GM18873 (cell line): ENCODE results near the gene MRM2.

Experiments
- ATAC-seq: cut with Tn5 transposase; IDR thresholded peaks from one replicate; pipeline ENCODE4 v1.9.1; 2021; ENCODE audit warnings: mild to moderate bottlenecking, moderate library complexity, moderate number of reproducible peaks; ENCODE audit not compliant: unreplicated experiment, low FRiP score

Gene MRM2

DNA sequence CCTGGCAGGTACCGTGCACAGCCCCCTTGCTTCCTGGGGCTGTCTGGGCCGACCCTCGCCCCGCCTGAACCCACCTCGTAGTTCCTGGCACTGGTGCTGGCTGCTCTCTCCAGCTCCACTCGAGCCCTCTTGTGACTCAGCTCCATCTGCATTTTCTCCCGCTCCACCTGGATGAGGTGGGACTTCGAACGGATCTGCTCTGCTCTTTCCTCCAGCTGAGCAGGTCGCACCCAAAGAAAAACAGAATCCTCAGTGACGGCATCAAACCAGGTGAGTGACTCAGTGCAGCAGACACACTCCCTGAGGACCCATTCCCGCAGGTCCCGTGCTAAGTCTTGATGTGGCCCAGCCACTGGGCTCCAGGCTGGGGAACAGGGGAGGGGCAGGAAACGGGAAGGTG lies 16.7 kb downstream of the MRM2 start:
- ATAC-seq = no peak

DNA sequence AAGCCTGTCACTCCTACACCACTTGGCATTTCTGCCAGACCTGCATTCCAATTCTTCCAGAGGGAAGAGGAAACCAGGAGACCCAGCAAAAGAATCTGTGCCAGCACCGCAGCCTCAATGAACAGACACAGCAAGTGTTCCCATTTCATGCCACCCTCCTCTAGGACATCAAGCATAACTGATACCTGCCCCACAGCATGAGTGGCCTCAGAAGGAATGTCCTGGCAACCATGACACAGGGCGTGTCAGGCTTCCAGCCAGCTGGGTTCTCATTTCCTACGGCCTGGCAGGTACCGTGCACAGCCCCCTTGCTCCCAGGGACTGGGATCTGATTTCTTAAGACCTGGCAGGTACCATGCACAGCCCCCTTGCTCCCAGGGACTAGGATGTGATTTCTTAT lies 17.1 kb downstream of the MRM2 start:
- no peak for ATAC-seq

DNA sequence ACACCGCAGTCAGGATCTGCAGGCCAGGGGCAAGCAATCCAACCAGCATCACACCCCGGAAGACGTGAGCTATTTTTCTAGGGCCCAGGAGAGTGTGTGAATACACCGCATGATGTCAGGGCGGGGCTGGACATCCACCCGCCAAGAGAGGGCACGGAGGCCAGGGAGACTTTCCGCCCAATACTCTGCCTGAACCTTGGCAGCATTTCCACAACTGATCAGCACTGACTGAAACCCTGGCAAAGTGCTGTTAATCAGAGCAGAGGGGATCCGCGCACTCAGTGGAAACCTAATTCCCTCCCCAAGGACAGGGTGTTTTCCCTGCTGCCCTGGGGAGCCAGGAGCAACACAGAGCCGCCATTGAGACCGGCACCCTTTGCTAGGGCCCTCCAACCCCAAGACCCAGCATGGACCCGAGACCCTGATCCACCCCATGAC lies 17.5 kb downstream of the MRM2 start:
- ATAC-seq = no peak

DNA sequence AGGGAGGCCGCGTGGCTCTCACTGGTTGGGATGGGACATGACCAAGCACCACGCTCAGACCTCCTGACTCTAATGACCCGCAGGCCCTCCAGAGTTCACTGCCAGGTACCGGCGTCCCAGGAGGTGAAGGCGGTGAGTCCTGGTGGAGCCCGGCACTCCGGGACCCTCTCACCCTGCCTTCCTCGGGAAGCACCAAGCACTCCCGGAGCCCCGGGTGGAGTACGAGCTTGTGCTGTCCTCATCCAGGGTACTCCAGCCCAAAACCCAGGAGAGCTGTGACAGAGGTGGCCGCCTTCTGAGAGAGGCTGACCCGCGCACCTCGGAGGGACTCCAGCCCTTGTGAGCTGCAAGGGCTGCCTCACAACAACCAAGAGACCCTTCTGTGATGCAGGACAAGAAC lies 18.7 kb downstream of the MRM2 start:
- ATAC-seq = no peak

DNA sequence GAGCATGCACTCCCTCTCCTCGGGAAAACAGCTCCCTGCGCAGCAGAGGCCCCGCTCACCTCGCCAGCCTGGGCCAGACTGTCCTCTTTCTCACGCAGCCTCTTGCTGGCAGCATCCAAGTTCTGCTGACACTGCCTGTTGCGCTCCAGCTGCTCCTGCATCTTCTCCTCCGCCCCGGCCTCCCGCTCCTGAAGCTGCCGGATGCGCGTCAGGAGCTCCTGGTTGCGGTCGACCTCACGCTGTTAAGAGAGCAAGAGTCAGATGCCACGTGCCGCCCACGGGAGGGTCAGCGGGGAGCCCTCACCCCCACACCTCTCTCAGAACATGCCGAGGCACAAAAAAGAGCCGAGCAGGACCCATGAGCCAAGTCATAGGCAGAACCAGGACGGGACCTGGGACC lies 19.5 kb downstream of the MRM2 start:
- ATAC-seq = no peak

DNA sequence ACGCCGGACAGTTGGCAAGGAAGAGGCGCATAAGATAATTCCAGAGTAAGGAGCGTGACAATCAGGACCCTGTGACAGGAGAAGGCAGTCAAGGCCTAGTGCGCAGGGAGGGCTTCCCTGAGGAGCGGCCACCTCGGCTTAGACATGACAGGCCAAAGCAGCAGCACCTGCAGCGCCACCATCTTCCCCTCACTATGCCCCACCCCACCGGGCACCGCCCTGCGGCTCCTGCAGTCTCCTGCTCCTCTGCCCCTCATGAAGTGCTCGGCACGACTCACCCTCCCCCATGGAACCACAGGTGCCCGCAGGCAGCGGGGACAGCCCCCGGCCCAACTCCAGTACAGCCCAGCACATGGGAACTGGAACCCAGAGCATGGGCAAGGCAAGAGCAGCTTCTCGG lies 21.1 kb downstream of the MRM2 start:
- ATAC-seq = no peak

DNA sequence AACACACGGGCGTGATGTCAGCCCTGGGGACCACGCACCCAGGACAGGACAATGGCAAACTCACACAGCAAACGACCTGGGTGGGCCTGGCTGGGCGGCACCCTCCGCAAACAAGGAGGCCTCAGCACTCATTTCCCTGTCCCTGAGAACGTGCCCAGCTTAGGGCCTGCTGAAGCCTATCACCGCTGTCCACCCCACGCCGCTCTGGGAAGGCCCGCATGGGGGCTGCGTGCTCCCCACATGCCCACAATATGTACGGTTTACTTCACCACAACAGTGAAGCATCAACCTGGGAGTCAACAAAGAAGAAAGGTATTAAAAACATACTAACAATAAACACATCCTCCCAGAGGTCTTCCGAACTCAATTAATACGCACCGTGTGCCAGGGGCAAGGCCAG lies 21.5 kb downstream of the MRM2 start:
- ATAC-seq = no peak

DNA sequence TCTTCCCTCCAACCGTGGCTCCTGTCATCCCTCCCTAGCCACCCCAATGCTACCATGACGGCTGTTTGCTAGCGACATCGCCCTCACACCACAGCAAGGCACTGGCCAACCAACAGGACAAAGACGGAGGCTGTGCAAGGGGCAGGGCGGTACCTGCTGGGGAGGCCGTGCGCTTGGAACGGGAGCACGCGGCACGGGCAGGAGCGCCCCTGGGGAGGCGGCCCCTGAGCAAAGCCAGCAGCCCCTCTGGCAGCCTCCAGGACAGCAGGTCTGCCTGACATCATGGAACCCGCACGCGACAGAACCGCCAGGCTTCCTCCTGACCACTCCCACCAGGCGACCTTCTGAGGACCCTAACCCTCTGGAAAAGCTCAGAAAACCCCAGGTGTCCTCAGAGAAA lies 22.0 kb downstream of the MRM2 start:
- no peak for ATAC-seq

DNA sequence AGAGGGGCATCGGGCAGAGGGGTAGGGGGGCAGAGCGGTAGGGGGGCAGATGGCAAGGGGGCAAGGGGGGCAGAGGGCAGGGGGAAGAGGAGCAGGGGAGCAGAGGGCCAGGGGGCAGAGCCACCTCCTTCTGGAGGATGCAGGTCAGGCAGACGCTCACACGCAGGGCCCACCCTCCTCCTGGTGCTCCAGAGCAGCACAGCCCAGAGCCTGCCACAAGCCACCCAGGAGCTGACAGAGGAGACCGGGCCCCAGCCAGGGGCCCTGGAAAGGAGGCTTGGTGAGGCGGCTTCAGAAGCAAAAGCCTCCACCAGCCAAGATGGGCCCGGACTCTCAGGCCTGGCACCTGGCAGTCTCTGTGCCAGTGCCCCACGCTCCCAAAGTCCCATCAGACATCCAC lies 22.4 kb downstream of the MRM2 start:
- no peak for ATAC-seq

DNA sequence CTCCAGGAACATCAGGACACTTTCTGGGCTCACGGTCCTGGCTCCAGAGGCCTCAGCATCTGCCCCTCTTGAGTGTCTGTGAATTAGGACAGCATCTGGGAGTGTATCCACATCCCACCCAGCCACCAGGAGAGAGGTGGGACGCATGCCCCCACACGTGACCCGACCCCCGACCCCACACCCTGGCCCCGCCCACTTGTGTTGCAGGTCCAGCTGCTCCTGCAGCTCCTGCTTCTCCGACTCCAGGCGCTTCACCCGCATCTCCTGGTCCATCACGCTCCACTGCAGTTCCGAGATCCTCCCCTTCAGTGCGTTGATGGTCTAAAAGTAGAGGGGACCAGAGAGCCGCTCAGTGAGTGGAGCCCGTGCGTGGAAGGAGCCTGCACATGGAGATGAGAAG lies 22.9 kb downstream of the MRM2 start:
- no peak for ATAC-seq

DNA sequence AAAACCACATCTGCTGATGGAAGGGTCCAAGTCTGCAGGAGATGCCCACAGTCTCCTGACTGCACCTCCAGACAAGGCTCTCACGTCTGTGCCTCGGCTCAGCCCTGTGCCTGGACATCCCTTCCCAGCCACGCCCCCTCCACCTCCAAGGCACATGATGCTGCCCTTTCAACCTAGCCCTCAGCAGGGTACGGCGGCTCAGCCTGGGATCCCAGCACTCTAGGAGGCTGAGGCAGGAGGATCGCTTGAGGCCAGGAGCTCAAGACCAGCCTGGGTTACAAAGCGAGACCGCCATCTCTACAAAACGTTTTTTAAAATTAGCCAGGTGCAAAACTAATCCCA lies 23.6 kb downstream of the MRM2 start:
- no peak for ATAC-seq

DNA sequence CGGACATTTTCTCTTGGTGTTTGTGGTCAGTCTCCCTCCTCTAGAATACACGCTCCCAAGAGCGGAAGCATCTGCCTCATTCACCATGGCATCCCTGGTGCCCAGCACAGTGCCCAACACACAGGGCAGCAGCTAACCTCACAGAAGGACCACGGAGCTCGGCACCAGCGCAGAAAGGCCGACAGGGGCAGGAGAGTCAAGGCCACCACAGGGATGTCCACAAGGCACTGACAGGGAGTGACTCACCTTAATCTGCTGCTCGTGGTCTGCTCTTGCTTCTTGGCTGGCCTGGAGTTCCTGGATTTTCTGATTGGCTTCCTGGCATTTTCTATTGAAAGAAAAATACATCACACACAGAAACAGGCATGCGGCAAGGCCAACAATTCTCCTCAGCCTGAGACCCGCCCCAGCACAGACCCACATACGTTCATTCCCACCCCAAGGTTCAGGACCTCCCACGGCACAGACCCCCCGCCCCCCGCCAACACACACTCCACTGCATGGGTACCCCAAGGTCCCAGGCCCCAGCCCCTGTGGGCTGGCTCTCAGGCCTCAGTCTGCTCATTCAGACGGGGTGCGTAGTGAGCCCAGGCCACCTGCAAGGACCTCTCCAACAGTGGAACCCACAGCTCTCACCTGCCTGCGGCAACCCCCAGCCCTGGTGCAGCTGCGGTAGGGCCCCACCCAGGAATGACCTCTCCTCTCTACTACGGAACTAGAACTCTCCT lies 24.1 kb downstream of the MRM2 start:
- ATAC-seq = no peak

DNA sequence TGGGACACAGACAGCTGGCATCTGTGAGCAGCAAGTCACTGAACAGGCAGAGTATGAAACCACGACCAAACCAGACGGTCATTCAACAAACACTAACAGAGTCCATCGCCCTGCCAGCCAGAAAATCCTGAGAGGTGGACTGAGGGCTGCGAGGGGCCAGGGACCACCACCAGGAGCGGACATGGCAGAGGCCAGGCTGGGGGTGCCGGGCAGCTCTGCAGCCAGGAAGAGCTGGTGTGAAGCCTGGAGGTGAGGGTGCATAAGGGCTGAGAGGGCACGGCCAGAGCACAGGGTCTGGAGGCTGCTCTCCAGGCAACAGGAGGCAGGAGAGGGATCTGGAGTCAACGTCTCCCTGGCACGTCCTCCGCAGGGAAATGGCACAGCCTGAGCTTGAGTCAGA lies 24.8 kb downstream of the MRM2 start:
- no peak for ATAC-seq

DNA sequence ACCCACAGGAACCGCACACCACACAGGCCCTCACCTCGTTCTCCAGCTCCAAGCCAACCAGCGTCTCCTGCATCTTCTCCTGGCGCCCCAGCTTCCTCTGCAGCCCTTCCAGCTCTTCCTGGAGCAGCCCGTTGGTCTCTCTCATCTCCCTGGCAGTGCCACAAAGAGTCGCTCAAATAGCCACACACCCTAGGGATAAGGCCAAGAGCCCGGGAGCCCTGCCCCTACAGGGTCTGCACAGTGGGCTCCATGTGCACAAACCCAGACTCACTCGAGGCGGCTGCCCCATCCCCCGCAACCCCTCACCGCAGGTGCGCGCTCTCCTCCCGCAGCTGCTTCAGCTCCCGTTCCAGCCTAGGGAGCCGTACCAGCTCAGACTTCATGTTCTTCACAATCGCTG lies 26.2 kb downstream of the MRM2 start:
- ATAC-seq = no peak

DNA sequence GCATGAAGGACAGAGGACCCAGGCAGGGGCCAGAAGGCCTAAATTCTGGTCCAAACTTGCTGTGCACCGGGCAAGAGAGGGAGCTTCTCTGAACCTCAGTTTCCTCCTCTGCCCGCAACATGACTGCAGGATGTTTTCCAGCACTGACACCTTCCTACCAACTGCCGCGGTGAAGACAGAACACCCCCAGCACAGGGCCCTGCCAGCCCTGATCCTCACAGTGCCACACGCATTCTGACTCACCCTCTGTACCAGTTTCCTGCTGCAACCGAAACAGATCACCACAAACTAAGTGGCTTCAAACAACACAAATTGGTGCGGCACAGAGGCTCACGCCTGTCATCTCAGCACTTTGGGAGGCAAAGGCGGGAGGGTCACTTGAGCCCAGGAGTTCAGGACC lies 27.4 kb downstream of the MRM2 start:
- no peak for ATAC-seq

DNA sequence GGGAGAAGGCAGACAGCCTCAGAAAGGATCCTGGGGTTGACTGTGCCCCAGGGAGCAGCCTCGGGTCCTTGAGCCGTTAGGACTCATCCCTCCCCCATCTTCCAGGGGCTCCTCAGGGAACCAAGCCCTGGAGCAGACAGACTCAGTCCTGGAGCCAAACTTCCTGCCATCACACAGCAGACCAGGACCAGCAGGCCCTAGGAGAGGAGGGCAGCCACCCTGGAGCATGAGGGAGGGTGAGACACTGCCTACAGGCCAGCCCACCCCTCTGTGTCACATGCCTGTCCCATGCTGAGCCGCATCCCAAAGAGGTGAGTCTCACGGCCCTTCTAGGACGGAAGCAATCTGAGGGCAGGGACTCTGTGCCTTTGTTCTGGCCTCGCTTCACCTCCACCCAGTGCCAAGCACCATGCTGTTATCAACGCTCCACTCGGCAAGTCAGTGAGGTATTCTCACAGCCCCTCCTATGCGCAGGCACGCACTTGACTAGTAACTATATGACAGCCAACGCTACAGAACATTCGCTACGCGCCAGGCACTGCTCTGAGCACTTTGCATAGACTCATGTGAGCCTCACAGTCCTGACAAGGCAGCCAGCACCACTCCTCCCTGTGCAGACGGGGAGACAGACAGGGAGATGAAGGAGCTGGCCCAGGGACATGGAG lies 28.3 kb downstream of the MRM2 start:
- ATAC-seq = no peak

DNA sequence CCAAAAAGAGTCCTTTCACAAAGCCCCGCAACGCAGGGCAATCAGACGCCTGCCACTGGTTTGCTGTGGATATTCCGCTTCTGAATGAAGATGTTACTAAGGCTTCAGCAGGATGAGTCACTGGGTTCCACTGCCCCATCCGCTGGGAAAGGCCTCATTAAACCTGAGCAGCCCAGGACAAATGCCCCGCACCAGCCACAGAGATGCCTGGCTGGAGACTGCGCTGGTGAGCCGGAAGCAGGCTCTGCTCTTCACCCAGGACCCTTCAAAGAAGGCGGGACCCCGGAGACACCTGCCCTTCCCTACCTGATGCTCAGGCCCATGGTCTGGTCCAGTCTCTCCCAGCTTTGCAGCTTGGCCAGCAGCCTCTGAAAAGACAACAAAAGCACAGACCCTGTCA lies 29.1 kb downstream of the MRM2 start:
- no peak for ATAC-seq

DNA sequence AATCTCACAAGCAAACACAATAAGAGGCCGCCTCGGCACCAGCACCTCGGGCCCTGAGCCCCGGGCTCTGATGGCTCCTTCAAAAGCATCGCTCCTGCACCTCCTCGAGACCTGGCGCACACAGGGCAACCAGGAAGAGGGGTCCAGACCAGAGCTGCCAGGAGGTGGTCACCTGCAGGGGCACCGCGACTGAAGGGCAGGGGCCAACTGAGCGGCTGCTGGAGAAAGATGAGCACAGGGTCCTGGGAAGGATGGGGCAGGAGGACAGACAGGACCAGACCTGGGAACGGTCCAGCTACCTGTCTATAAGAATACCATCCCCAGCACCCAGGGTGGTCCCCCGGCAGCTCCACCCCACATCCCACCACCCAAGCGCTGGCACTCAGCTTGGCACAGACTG lies 30.1 kb downstream of the MRM2 start:
- no peak for ATAC-seq

DNA sequence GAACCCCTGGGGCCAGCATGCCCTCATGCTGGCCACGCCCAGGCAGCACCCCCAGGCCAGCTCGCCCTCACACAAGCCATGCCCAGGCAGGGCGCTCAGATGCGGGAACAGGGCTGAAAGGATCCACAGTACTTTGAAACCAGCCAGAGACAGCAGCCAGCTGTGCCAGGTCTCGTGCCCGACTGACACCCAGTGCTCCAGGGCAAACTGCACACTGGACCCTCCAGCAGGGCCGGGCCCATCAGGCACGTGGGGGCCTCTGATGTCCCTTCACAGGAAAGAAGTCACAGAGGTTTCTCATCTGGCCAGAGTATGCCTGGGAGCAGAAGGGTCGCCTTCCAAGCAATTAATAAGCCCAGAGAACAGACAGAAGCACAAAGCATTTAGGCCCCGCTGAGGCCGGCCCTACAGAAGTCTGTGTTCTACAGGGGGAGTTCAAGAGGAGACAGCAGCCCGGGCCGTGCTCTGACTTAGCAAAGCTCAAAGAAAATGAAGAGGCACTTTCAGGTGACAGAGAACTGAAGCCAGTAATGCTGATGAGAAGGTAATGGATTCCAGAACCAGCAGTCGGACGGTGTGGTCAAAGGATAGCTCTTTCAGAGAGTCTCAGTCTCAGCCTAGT lies 30.6 kb downstream of the MRM2 start:
- ATAC-seq = no peak

DNA sequence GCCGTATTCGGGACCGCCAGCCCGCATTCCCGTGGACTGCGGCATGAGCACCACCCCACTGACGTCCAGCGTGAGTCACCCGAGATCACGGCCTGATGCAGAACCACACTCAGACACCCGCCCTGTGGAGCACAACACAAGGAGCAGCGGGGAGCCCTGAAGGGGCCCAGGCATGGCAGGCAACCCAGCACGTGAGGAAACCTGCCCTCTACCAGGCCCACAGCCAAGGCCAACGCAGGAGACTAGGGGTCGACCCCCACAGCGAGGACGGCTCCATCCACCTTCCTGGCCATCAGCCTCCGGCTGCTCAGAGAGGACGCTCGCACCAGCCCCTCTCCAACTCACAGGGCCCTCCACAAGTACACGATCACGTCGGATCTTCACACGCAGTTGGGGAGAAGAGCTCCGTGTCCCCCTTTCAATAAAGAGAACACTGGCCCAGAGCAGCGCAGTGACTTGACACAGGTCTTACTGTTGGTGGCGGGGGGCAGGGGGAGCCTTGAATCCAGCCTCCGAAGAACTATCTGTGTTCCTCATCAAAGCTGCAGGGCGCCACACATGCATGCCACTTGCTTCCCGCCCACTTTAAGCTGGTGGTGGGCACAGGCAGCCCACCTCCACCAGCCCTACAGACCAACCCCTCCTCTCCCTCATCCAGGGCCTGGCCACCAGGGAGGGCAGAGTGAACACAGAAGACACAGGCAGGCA lies 31.3 kb downstream of the MRM2 start:
- no peak for ATAC-seq

DNA sequence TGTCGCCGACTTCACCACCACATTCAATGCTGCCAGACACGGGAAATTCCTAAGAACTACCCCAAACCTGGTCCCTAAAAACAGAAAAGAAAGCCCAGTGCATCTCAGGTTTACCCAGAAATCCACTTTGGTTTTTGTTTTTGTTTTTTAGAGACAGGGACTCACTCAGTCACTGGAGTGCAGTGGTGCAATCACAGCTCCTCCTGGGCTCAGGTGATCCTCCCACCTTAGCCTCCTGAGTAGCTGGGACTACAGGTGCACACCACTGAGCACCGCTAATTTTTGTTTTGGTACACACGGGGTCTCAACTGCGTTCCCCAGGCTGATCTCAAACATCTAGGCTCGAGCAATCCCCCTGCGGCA lies 32.1 kb downstream of the MRM2 start:
- ATAC-seq = no peak
